ENCODE data around the gene PTPN4. TPM values are rescaled to one million over a fixed set of nuclear protein-coding genes. Genes with fewer than 3 reads are reported as not detected.
A peak's percentile ranks its signal among the peaks of the same experiment; 100 is the strongest.
"Not testable (repeated sequence)": the region's sequence is repeated elsewhere in the genome, so short reads cannot be mapped to it uniquely, and the experiment has no call there.

PTPN4 gene
- total RNA-seq, 2 donors from 2014 or later = 52.6 to 69.8 TPM

- no peak overlapping the region for H3K27ac ChIP-seq (ENCODE audit: low read depth, low read length)
- H3K9me3 ChIP-seq (ENCODE audit: control insufficient read depth, low read length) = no peaks in the 10 kb centered on the region
- H3K9ac ChIP-seq (ENCODE audit: extremely low read depth, low read length, poor library complexity, severe bottlenecking) = no peak overlapping the region
- no peaks in the 10 kb centered on the region for H3K27me3 Mint-ChIP-seq (ENCODE audit: insufficient read depth)
- H3K36me3 ChIP-seq (ENCODE audit: control insufficient read depth, insufficient read depth, low read length) = peaks cover 27% of the 10 kb centered on the region
- no peak overlapping the region for H3K4me3 Mint-ChIP-seq
- no peak overlapping the region for H3K4me3 ChIP-seq (ENCODE audit: low read length)
- no peak overlapping the region for H3K27ac Mint-ChIP-seq
- no peaks in the 10 kb centered on the region for H3K27me3 ChIP-seq (ENCODE audit: control insufficient read depth, insufficient read depth, low read length, poor library complexity, severe bottlenecking)
- no peaks in the 10 kb centered on the region for H3K4me1 ChIP-seq (ENCODE audit: control insufficient read depth, insufficient read depth, low read length)
- peaks cover 17% of the 10 kb centered on the region for H3K4me1 Mint-ChIP-seq
- no peak for DNase-seq
- peaks cover 46% of the 10 kb centered on the region for H3K36me3 Mint-ChIP-seq (ENCODE audit: low read depth)
- 95 to 100% methylated on average over 3 to 4 of the region's 4 CpGs for WGBS, 2 experiments (ENCODE audit: insufficient coverage in 1 of 2, insufficient read length in 1 of 2)
- peaks cover 18% of the 10 kb centered on the region for H3K9me3 Mint-ChIP-seq
- TF ChIP-seq CTCF (conservative IDR thresholded peaks at IDR 0.05) = no peak
These were observed 258.8 kb downstream of the PTPN4 start for GRCh38 chr2:120018549-120018948.

DNA sequence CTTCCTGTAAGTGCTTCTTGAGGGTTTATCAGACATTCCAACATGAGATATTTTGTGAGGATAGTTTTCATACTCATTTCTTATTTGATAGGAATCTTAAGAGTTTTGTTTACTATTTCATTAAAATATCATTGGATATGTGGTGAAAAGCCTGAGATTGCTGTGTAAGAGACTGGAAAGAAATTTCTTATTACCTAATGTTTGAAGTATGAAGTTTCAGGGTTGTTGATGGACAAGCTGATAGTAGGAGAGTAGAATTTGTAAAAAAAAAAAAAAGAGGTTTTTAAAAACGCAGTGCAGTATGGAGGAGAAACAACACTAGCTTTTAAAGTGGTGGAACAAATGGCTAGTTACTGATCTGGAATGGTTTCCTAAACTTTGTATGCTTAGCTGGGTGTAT, 260.8 kb downstream of the PTPN4 start:
- Mint-ChIP-seq H3K9me3 (peaks cover 34% of the 10 kb centered on the region), H3K27me3 (ENCODE audit: insufficient read depth) (no peaks in the 10 kb centered on the region), H3K4me3 (no peak overlapping the region), H3K4me1 (peaks cover 9% of the 10 kb centered on the region), H3K36me3 (ENCODE audit: low read depth) (peaks cover 58% of the 10 kb centered on the region), H3K27ac (no peak overlapping the region)
- Histone ChIP-seq H3K4me3 (ENCODE audit: low read length) (no peak overlapping the region), H3K9ac (ENCODE audit: extremely low read depth, low read length, poor library complexity, severe bottlenecking) (no peak overlapping the region), H3K9me3 (ENCODE audit: control insufficient read depth, low read length) (peaks cover 8% of the 10 kb centered on the region), H3K4me1 (ENCODE audit: control insufficient read depth, insufficient read depth, low read length) (no peaks in the 10 kb centered on the region), H3K27me3 (ENCODE audit: control insufficient read depth, insufficient read depth, low read length, poor library complexity, severe bottlenecking) (no peaks in the 10 kb centered on the region), H3K27ac (ENCODE audit: low read depth, low read length) (no peak overlapping the region), H3K36me3 (ENCODE audit: control insufficient read depth, insufficient read depth, low read length) (peaks cover 24% of the 10 kb centered on the region)
- DNase-seq = no peak
- TF ChIP-seq CTCF (conservative IDR thresholded peaks at IDR 0.05) = no peak
- 94 to 100% methylated on average over 1 of the region's 1 CpG for WGBS, 2 experiments (ENCODE audit: insufficient coverage in 1 of 2, insufficient read length in 1 of 2)

- H3K9me3 Mint-ChIP-seq = peaks cover 50% of the 10 kb centered on the region
- not testable (repeated sequence) for H3K4me1 Mint-ChIP-seq; H3K27me3 Mint-ChIP-seq (ENCODE audit: insufficient read depth); H3K9ac ChIP-seq (ENCODE audit: extremely low read depth, low read length, poor library complexity, severe bottlenecking); H3K27me3 ChIP-seq (ENCODE audit: control insufficient read depth, insufficient read depth, low read length, poor library complexity, severe bottlenecking); DNase-seq; H3K4me3 Mint-ChIP-seq; H3K27ac ChIP-seq (ENCODE audit: low read depth, low read length); H3K27ac Mint-ChIP-seq; H3K4me1 ChIP-seq (ENCODE audit: control insufficient read depth, insufficient read depth, low read length); H3K4me3 ChIP-seq (ENCODE audit: low read length)
- 100% methylated on average over 1 of the region's 1 CpG; no CpG with 5 or more reads in 1 of the 2 experiments for WGBS, 2 experiments (ENCODE audit: insufficient coverage in 1 of 2, insufficient read length in 1 of 2)
- peaks cover 37% of the 10 kb centered on the region for H3K36me3 ChIP-seq (ENCODE audit: control insufficient read depth, insufficient read depth, low read length)
- H3K9me3 ChIP-seq (ENCODE audit: control insufficient read depth, low read length) = peaks cover 27% of the 10 kb centered on the region
- peaks cover 72% of the 10 kb centered on the region for H3K36me3 Mint-ChIP-seq (ENCODE audit: low read depth)
These were observed 262.8 kb downstream of the PTPN4 start for GRCh38 chr2:120022505-120022904.

DNA sequence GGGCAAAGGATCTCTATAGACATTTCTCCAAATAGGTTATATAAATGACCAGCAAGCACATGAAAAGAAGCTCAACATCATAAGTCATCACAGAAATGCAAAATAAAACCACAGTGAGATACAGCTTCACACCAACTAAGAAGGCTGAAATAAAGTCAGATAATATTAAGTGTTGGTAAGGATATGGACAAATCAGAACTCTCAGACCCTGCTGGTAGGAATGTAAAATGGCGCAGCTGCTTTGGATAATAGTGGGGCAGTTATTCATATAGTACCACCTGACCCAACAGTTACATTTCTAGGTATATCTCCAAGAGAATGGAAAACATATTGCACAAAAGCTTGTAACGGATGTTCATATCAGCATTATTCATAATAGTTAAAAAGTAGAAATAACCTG, 267.2 kb downstream of the PTPN4 start:
- Histone ChIP-seq H3K36me3 (ENCODE audit: control insufficient read depth, insufficient read depth, low read length) (peaks cover 24% of the 10 kb centered on the region), H3K27me3 (ENCODE audit: control insufficient read depth, insufficient read depth, low read length, poor library complexity, severe bottlenecking) (no peaks in the 10 kb centered on the region), H3K4me1 (ENCODE audit: control insufficient read depth, insufficient read depth, low read length) (no peaks in the 10 kb centered on the region), H3K27ac (ENCODE audit: low read depth, low read length) (no peak overlapping the region), H3K9ac (ENCODE audit: extremely low read depth, low read length, poor library complexity, severe bottlenecking) (no peak overlapping the region), H3K4me3 (ENCODE audit: low read length) (no peak overlapping the region), H3K9me3 (ENCODE audit: control insufficient read depth, low read length) (peaks cover 27% of the 10 kb centered on the region)
- Mint-ChIP-seq H3K4me3 (no peak overlapping the region), H3K36me3 (ENCODE audit: low read depth) (peaks cover 65% of the 10 kb centered on the region), H3K9me3 (peaks cover 50% of the 10 kb centered on the region), H3K27ac (no peak overlapping the region), H3K4me1 (no peaks in the 10 kb centered on the region), H3K27me3 (ENCODE audit: insufficient read depth) (no peaks in the 10 kb centered on the region)
- no peak for DNase-seq
- peak; percentile 69 for TF ChIP-seq CTCF (conservative IDR thresholded peaks at IDR 0.05)
- 100% methylated on average over 1 of the region's 2 CpGs; no CpG with 5 or more reads in 1 of the 2 experiments for WGBS, 2 experiments (ENCODE audit: insufficient coverage in 1 of 2, insufficient read length in 1 of 2)

Measured in endodermal cell (in vitro differentiated cells).